Activated CD4-positive, alpha-beta T cell treated with anti-CD3 and anti-CD28 coated beads, Interleukin-2, amount 50 U/mL, for 16 hours (primary cell): ENCODE measurements around the gene PPP1R15B.

Experiments
- DNase-seq: peaks from one replicate; pipeline ENCODE4 v3.0.0-alpha.2; 2020

PPP1R15B gene

DNA sequence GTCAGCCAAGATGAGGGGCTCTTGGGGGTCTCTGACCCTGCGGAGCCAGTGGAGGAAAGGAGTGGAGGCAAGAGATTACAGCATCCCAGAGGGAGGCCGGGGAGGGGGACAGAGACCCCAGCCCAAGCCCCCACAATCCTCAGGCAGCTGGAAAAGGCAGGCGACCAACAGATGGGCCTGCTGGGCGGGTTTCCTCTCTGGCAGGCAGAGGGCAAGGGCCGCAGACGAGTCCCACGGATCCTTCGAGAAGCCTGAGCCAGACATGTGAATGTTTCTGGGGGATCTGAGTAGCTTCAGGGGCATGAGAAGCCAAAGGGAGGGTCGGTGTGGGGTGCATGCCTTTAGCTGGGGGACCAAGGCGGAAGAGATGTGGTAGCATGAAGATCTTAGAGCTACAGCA lies 49.8 kb downstream of the PPP1R15B start:
- DNase-seq: no peak

DNA sequence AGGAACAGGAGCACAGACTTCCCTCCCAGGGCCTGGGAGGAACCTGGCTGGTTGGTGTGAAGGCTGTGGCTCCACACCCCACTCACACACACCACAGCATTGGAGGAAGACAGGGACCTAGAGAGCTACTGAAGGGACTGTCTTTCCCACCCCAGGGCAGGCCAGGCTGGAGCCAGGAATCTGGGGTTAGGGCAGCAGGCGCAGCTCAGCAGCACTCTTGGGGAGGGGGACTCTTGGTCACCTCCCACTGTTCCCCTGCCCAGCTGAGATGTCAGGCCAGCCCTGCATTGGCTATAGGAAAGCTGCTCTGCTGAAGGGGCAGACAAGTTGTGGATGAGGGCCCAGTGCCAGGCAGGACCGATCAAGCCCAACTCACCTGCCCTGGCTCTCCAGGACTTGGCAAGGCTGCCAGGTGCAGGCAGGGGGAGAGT lies 50.3 kb downstream of the PPP1R15B start:
- DNase-seq: no peak

DNA sequence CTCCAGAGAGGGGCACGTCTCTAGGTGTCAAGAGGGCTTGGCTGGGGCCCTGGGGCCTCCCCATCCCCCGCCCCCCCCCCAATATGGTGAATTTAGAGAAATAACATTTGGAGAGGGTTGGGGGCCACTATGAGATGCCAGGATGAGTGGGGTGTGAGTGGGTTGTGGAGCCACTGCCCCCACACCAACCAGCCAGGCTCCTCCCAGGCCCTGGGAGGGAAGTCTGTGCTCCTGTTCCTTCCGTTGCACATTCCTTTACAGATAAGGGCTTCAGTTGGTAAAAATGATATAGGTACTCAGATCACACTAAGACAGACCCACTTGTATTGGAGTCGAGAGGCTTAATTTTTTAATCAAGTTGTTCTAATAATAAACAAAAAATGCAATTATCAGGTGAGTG lies 51.3 kb downstream of the PPP1R15B start:
- DNase-seq: no peak

DNA sequence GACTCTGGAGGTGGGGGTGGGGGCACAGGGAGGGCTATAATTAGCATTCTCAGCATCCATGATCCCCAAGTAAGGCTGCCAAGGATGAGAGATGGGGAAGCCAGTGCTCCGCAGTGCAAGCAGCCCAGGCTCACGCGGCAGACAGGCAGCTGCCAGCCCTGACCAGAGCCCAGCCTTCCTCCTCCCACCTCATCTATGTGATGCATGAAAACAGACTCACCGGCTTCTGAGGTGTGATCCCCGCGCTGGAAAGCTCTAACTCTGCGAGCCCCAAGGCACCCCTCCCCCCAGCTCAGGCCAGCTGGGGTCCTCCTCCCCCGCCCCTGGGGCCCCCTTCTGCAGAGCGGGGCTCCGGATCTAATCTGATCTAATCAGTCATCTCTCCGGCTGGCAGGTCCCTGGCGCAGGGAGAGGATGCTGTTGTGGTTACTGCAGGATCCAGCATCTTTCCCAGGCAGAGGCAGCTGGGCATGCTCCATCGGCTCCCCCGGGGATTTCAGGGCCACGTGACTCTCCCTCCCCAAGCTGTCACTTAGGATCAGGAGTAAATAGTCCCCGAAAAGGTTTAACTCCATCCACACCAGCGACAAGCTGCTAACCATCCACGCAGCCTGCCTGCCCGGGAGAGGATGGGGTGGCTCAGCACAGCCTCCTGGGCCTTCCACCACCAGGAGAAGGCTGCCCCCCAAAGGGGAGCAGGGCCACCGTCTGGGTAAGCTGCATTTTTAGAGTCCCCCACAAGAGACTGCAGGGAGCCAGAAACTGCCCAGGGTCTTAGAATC lies 52.0 kb downstream of the PPP1R15B start, which contains the start of gene PLEKHA6:
Gene PLEKHA6 (minus strand): TSS at position 456 of the 782 bp plus-strand sequence. CDS start 86,202 bp downstream, outside the sequence.
- DNase-seq: no peak

DNA sequence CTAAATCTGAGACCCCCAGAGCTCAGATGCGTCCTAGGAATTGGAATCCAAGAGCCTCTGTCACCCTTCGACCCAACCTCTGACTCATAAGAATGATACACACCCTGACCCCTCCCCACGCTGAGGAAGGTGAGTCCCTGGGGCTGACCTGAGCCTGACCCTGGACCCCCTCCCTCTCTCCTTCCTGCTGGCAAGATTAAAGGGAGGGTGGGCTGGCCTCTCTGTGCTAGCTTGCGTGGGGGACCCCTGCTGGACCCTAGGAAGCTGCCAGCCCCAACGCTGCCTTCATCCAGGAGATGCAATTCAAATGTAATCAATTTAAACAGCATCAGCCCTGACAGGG lies 52.5 kb downstream of the PPP1R15B start:
- no peak for DNase-seq

DNA sequence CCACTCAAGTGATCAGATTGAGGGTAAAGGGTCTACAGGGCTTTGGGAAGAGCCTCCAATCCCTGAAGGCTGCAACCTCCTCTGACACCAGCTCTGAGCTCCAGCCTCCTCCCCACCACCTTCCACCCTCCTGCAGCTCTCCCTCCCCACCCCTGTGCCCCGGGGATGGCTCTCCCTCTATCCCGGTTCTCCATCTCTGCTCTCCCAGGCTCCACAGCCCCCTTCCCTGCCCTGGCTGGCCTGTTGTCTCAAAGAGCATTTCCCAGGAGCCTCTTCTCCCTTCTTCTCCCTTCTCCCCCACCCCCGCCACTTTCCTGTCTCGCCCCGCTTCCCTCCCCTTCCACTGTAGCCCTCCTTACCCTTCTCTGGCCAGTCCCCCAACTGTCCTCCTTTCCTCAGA lies 53.0 kb downstream of the PPP1R15B start:
- no peak for DNase-seq

DNA sequence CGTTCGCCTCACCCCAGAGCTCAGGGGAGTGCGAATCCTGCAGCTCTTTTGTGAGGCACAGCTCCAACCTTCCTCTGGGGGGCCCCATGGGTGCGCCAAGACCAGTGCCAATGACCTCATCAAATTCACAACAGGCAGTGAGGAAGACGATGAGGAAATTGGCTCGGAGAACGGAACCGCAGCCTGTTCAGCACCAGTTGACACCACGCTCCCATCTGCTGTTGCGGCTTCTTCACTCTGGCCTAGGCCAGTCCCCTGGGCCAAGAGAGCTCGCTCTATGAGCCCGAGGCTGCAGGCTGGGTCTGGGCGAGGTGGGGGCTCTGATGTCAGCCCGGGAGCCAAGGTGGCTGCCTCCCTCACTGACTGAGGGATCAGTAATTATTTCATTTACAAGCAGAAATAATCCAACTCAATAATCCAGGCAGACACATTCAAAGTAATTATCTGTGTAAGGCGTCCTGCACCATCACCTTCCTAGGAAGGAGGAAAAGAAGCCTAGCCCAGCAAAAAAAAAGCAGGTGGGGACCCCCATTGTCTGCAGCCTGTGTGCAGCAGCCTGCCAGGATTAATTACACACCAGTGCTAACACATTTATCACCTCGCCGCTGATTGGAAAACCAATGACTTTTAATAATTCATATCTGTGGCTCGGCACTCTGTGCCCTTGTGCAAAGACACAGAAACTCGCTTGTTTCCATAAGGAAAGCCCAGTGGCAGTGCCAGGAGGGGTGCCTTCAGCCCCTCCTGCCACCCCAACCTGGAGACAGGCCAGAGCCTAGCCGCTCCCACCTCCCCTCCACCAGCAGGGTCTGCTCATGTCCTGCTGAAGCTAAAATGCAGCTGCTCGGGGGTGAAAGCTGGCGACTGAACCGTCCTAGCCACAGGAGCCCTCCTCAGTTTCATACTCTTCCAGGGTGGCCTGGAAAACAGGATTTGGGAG lies 53.8 kb downstream of the PPP1R15B start:
- no peak for DNase-seq

DNA sequence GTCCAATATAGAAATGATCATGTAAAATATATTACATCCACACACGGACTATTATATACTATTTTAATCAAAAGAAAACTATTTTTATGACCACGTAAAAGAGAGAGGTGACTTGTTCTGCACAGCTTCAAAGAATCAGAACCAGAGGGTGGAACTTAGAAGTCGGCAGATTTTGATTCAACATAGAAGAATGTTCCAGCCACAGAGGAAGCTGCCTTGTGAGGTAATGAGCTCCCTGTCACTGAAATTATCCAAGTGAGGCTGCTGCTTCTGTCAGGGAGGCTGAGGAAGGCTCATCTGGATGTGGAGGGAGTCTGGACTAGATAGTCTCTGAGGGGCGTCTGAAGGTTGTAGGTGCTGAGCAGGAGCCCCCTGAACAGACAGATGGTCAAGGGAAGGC lies 54.6 kb downstream of the PPP1R15B start:
- no peak for DNase-seq

DNA sequence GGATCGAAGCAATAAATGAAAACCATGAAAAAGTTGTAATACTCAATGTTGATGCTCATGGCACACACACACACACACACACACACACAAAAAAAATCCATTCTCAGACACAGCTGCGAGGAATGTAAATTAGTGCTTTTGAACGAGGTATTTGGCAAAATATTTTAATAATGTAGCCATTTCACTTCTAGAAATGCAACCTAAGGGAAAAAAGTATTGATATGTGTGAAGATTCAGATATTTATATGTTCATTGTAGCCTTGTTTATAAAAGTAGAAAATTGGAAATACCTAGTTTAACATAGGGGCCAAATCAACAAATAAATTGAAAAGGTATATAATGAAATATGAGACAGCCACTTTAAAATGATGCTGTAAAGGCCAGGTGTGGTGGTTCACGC lies 55.7 kb downstream of the PPP1R15B start:
- DNase-seq: no peak

DNA sequence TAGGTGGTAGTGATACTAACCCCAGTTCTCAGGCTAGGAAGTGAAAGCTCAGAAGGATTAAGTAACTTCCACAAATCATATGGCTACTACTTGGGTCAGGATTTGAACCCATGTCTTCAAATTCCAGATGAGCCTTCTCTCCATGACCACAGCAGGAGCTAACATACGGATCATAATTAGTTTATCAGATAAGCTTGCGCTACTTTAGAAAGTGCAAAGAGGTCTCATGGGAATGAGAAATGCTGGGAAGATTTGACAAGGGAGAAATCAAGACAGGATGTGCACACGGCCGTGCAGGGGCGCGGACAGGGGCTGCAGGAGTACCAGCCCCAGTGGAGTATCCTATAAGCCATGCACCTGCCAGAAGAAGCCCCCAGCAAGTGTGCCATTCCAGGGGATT lies 57.0 kb downstream of the PPP1R15B start:
- DNase-seq: no peak
